NCI-H510A (cell line): ENCODE results near the gene C10orf90.

Source experiments
- DNase-seq: peaks from one replicate; lab custom pipeline; 2025; lab: John Stamatoyannopoulos, UW

Gene C10orf90, protein sequence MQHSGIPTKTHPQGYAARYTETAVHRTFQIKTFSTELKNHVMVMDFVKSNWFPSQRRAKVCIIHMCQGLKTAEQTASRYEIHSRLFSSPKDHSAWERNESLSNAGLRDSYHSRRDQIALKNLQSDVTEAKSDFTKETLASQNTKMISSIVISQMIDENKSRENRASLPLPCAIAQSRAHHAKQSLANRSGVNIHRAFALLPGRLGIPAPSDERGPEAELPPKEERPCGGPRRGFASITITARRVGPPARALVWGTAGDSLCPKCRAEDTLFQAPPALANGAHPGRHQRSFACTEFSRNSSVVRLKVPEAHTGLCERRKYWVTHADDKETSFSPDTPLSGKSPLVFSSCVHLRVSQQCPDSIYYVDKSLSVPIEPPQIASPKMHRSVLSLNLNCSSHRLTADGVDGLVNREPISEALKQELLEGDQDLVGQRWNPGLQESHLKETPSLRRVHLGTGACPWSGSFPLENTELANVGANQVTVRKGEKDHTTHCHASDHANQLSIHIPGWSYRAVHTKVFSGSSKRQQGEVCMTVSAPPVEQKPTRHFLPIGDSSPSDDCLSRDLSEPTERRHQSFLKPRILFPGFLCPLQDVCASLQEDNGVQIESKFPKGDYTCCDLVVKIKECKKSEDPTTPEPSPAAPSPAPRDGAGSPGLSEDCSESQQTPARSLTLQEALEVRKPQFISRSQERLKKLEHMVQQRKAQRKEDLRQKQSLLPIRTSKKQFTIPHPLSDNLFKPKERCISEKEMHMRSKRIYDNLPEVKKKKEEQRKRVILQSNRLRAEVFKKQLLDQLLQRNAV

DNA sequence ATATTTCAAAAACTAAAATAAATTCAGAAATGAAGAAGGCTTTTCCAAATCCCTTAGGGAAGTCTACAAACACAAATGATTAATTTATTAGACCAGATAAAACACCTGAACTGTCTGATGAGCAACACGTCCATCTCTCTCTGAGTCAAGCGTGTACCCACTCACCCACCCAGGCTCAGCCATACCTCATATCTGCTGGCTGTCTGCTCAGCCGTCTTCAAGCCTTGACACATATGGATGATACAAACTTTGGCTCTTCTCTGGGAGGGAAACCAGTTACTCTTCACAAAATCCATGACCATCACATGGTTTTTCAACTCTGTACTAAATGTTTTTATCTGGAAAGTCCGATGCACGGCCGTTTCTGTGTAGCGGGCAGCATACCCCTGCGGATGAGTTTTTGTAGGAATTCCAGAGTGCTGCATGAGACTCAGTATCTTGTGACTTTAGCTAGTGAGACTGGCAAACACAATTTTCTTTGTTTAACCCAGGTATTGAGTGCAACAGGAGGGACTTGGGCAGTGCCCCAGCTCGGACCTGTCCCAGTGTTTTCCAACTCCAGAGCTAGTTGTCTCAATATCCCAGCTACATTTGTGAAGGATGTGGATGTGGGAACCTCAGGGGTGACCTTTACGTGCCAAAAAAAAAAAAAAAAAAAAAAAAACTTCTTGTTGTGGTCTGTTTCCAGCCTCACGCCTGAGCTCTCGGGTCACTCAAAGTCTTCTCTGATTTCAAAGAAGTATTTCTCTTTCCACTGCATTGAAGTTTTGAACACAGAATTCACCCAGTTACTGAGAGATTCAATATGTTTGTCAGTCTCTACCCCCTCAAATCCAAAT lies at the start of gene C10orf90:
Gene C10orf90, minus strand, starts transcription at position 638 of the 839 bp plus-strand sequence. Its CDS starts 213 bp downstream, at position 425.
- DNase-seq, result no peak

DNA sequence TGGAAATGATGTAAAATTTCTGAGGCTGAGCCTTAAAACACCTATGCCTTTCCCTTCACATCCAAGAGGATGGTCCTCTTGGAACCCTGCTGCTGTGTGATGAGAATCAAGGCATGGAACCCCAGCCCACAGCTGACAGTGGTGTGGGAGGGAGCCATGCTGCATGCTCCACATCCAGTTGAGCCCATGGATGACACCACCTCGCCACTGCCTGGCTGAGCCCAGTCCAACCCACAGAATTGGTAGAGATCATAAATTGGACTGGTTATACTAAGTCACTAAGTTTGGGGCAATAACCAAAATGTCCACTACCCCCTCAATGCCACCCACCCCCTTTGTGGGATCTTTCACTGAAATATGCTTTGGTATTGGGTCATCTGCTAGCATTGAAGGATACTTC lies 45.9 kb upstream of the C10orf90 start:
- DNase-seq, result no peak

DNA sequence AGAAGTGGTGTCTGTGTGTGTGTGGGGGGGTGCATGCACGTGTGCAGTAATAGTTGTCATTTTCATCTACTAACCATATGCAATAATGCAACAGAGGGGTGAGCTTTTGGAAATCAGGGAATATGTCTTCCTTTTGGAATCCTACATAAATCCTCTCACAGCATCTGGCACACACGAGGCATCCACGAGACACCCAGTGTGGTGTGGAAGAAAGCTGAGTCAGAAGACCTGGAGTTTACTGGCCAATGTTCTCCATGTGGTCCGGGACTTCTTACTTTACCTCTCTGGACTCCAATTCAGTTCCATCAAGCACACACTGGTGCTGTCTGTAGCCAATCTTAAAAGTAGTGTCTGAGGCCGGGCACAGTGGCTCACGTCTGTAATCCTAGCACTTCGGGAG lies 43.1 kb upstream of the C10orf90 start:
- DNase-seq, result no peak

DNA sequence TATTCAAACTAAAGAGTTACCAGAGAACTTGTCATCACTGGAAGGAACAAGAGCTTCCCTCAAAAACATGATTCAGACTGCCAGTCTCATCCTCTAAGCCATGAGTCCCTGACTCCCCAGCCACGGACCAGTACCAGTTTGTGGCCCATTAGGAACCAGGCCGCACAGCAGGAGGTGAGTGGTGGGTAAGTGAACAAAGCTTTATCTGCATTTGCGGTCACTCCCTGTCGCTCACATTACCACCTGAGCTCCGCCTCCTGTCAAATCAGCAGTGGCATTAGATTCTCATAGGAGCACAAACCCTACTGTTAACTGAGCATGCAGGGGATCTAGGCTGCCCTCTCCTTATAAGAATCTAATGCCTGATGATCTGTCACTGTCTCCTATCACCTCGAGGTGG lies 42.2 kb upstream of the C10orf90 start:
- DNase-seq, result no peak

DNA sequence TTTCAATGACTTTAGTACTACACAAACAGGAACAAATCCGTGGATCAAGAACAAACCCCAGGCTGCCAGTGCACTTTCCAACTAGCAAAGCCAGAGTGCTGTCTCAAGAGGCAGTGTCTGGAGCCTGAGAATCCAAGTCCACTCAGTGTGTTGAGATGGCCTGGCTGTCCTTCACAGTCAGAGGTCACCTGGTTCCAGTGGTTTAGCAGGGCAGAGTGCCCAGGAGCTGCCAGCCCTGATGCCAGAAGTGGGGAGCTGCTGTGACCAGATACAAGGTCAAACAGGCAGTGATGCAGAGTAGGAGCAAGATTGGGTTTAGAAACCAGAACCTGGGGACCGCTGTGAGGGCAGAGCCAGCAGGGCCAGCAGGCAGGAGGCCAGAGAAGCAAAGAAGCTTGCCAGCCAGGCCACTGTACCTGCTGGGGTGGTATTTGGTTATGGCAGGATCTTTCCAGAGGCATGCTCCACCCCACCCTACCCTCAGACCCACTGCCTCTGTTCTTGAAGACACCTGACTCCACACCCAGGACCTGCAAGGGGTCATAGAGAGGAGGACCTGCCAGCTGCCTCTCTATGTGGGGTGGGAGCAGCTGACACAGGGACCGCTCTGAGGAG lies 35.6 kb upstream of the C10orf90 start:
- DNase-seq, result no peak

DNA sequence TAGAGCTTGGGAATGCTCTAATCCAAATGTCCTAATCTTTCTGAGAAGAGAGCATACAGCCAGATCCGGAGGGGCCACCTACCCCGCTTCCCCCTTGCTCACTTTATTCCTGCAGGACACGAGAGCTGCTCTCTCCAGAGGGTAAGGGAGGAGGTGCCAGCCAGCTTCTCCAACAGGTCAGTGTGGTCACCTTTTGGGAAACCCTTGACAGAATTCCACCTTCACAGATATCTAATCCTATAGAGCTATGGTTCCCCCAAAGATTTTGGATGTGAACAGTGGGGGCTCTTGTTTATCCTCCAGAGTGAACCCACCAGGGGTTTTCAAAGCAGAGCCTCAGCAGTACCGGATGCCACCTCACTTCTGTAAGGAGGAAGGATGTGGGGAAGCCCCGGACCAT lies 34.6 kb upstream of the C10orf90 start:
- no peak for DNase-seq

DNA sequence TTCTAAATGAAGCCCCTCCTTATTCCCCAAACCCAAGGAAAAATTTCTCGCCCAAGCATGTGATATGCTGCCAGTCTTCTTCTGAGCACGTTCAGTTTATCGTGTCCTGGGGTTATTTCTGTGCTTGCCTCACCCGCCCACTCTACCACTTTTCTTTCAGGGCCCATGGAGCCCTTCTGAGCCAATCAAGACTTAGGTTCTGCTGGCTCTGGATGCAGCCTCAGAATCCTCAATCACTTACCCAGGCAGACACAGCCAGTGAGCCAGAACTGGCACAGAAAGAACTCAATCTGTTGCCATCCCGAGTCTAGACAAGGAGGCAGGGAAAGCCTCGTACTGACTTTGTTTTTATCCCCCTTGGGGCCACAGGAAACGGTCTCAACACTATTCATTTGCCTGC lies 34.2 kb upstream of the C10orf90 start:
- DNase-seq, result no peak

DNA sequence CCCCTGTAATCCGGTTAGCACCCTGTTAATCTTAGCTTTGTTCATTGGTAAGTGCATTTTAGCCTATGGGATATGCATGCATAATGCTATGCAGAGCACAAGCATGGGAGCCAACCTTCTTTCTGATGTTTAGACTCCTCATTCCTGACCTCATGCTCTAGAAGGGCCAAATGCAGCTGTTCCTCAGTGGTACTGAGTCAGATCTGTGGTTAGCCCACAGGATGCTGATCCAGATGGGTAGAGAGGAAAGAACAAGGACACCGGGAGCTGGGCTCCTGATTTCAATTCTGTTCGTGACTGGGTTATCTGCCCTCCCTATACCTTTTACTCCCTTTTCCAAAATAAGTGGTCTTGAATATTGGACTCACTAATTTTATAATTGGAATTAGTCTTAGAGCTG lies 31.7 kb upstream of the C10orf90 start:
- no peak for DNase-seq

DNA sequence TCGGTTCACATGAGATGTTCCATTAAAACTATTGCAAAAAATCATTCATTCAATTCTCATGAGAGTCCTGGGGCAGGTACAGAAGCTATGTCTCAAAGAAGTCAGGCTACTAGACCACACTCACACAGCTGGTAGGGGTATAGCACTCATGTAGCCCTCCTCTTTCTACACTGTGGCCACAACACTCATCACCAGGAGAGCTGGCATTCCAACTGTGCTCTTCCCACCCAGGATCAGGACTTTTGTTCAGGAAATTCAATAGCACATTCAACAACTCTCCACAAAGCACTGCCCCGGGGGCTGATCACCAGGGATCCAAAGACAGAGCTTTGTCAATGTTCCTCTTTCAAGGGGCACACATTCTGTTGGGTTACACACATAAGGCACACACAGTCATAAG lies 31.0 kb upstream of the C10orf90 start:
- no peak for DNase-seq

DNA sequence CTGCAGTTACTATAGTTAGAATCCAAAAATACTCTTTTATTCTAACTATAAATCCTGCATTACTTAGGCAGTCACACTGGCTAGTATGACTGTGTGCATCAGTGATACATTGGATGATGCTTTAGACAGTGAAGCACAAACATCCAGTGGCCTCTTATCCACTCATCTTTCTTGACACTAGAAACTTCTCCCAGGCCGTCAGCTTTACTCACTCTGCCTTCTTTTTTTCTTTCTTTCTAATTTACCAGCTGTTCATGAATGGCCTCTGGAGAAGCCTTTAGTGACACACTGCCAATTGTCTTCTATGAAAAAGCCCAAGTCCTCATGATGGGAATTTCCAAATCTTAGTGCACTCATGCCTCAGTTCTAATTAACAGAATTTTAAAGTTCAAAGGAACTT lies 26.2 kb upstream of the C10orf90 start:
- DNase-seq, result no peak

DNA sequence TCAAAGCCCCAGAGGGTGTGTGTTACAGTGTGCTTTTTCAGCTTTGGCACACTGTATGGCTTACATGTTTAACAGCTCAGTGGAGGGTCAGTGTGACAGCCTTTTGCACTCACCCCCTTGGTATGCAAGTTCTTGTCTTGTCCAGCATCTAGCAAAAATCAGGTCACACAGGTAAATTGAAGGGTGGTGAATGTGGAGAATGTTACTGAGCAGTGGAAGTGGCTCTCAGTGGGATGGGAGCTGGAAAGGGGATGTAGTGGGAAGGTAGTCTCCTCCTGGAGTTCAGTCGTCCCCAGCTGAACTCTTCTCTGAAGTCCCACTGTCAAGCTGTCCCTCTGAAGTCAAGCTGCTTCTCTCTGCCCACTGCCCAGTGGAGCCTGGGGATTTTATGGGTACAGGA lies 21.0 kb upstream of the C10orf90 start:
- DNase-seq, result no peak

DNA sequence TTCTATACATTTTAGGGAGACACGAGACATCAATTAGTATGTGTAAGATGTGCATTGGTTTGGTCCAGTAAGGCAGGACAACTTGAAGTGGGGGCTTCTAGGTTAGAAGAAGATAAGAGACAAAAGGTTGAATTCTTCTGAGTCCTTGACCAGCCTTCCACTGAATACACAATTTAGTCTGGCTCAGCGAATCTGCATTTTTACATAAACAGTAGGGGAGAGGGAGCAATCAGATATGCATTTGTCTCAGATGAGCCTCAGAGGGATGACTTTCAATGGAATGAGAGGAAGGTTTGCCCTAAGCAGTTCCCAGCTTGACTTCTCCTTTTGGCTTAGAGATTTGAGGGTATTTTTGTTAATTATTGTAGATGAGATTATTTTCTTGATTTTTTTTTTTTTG lies 20.0 kb upstream of the C10orf90 start:
- no peak for DNase-seq

DNA sequence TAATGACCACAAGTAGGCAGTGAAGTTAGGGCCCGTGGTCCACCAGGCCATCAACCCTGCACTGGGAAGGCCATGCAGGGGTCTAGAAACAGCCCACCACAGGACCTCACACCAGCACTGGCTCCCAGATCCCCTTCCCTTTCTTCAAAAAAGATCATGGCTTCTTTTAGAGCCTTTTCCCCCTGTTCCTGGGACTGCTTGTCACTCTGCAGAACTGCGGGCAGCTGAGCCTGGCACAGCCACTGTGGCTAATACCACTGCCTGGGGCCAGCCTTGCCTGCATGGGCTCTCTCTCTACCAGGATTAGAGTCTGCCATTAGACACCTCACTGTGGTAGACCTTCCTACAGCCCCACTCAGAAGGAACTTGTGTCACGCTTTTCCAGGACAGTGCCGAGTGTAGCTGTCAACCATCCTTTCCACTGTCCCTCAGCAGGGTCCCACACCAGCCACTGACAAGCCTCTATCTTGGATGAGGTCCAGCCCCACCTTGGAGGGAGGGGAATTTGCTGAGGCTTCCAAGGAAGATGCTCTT lies 19.0 kb upstream of the C10orf90 start:
- no peak for DNase-seq

DNA sequence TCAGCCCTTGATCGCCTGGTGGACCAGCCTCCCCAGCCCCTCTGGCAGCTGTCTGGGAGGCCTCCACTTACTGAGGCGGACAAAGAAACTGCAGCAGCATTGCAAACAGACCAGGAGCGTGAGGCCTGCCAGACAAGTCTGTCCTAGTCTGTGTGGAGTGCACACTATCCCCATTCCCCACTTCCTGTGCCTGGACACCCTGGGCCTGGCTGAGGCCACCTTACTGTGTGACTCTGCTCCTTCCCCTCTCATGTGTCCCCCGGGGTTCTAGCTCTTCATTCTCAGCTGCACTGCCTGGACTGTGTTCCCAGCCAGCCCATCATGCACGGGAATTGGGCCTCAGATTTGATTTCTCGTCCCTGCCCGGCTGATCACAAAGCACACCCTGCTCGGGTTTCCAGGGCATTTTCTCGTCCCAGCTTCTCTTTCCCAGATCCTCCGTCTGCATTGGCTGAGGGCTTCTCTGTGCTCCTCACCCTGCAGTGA lies 16.7 kb upstream of the C10orf90 start:
- DNase-seq, result no peak

DNA sequence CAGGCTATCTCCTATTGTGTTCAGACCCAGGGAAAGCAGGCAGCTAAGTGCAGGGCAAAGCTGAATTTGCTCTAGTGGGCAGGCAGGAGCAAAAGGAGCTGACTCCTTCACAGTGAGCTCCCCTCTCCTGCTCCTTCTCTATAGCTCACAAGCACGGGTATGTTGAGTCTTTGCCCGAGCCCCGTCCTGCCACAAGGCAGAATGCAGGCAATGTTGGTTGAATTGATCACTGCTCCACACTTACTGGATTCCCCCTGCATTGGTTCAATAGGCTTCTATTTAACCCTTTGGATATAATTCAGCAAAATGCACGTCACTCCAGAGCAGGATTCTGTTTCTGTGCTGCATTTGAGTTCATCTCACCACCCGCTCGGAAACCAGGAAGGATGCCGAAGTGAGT lies 16.2 kb upstream of the C10orf90 start:
- no peak for DNase-seq

DNA sequence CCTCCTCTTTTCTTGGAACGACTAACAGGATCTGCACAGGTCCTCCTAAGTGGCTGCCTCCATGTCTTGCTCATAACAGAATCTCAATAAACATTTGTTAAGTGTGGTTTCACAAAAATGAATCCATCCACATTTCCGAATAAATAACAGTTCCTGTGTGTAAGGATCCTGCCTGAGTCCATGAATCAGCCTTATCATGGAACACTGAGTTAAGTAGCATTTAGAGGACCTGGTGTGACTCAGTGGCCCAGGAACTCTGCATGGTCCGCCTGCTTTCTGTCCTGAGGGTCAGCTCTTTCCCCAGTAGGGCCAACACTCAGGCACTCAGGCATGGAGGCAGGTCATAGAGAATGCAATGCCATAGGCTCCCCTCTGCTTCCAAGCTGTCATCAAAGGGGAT lies 15.8 kb upstream of the C10orf90 start:
- no peak for DNase-seq

DNA sequence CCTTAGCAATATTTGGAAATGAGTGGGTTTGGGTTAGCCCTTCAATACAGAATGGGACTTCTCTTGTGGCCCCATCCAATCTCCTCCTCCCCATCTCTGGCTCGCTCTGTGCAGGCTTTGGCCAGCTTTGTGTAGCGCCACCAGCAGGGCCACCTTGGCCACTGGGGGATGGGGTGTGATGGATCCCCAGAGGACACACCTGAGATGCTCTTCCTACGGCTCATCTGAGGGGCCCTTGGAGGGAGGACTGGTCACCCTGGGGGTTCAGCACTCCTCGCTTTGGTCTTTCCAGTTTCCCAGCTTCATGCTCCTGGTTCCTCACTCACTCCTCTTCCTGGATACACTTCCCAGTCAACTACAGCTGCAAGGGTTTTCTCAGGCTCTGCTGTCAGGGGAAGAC lies 15.3 kb upstream of the C10orf90 start:
- no peak for DNase-seq

DNA sequence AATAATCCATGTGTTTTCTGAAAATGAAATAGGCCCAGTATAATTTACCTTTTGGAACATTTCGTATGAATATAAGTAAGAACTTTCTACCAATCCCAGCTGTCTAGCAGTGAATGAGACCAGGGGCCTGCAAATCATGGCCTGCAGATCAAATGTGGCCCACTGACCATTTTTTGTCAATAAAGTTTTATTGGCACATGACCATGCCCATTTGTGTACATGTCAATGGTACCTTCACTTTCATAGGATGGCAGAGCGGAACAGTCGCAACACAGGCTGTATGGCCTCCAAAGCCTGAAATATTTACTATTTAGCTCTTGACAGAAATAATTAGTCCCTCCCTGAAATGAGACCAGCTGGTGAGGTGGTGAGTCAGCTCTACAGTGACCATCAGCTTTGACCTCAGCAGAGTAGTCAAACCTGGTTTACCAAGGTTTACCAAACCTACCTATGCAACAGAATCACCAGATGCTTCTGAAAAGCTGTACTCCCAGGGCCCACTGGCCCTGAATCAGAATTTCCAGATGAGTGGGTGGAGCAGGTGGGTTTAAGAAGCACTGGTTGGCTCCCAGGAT lies 13.8 kb upstream of the C10orf90 start:
- no peak for DNase-seq

DNA sequence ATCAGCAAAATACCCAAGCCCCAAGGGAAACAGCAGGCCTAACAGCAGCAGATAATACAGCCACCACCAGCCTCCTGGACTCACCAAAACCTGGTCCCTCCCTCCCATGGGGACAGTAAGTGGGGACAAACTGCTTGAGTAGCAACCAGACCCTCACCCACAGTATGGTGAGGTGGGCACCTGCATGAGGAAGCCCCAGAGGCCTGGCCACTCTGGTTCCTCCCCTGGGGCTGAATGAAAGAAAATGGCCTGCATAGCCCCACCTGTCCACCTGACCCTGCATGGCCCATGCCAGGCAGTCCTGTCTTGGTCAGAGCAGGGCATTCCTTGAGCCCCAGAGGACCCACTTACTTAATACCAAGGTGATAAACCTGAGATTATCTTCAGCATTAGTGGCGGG lies 13.0 kb upstream of the C10orf90 start:
- no peak for DNase-seq

DNA sequence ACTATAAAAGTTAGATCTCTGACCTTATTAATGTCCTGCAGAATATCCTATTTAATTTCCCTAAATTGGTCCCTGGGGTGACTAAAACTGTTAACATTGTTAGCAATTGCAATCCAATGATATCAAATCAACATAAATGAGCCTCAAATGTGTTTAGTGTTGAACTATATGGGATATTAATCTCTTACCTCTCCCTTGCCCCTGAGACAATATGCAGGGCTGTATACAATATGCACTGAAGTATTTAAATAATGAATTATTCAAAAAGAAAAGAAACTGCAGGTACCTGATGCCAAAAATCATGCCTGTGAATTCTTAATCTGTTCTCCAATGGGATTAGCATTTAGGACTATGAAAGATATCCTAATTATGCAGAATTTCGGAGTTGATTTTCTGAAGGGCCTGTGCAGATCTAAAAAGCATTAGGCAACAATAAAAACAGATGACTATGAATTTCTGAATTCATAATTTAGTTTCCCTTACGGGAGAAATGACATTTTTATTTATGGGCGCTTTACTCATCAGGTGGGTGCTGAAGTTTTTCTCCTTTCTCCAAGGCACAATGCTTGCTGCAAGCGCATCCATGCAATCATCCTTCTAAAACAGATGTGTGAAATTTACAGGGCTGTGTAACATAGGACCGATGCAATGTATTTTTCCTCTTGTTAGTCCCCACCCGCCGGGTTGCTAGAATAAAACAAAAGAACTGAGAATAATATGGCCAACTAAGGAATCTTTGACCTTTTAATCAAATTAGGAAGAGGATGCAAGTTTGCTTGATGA lies 5.4 kb upstream of the C10orf90 start:
- DNase-seq, result no peak
